GM10266 (cell line): ENCODE results near the gene TBPL1.

Experiments
- DNase-seq: peaks from one replicate; pipeline ENCODE4 v3.0.0; 2012; ENCODE audit errors: extremely low spot score
- CTCF ChIP-seq: IDR thresholded peaks from 2 replicates; pipeline ENCODE4 v1.5.1; 2012; ENCODE audit warnings: mild to moderate bottlenecking, low read depth; ENCODE audit not compliant: control insufficient read depth, insufficient read depth; ENCODE audit errors: missing control alignments

Gene TBPL1

GRCh38 chr6:134010400-134010799 lies 57.4 kb downstream of the TBPL1 start:
- TF ChIP-seq CTCF = no peak
- no peak for DNase-seq

GRCh38 chr6:134010974-134011373 lies 58.0 kb downstream of the TBPL1 start:
- no peak for DNase-seq
- TF ChIP-seq CTCF = no peak

GRCh38 chr6:134014588-134015137 lies 61.6 kb downstream of the TBPL1 start:
- TF ChIP-seq CTCF = no peak
- no peak for DNase-seq

GRCh38 chr6:134015719-134016557 lies 62.9 kb downstream of the TBPL1 start:
- DNase-seq = no peak
- TF ChIP-seq CTCF = no peak

GRCh38 chr6:134016558-134016814 lies 63.5 kb downstream of the TBPL1 start:
- DNase-seq = no peak
- no peak for TF ChIP-seq CTCF

GRCh38 chr6:134020071-134020470 lies 67.0 kb downstream of the TBPL1 start:
- DNase-seq = no peak
- TF ChIP-seq CTCF = no peak

DNA sequence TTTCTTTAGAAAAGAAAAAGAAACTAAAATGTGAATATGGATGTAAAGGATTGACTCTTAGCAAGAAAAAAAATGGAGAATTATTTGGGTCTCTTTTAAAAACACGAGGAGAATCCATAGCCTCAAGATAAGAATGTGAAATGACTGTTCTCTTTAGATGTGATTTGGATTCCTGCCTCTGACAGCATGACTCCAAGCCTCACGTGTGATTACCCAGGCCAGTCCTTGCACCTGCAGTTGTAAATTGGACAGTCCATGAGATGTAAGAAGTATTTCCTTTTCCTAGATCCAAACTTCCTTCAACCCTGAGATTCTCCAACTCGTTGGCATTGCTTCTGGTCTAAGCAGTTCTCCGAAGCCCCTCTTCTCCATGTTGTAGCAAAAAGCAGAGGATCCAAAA lies 67.5 kb downstream of the TBPL1 start:
- TF ChIP-seq CTCF = no peak
- no peak for DNase-seq
